Body of pancreas (tissue), 4 donors: Measurements from ENCODE around the gene RSL1D1.

ENCODE experiments used
- POLR2A ChIP-seq, 3 donors: fragments of 450-650 bp; IDR thresholded peaks; one replicate each; pipeline ENCODE4 v1.6.1; 2016; ENCODE audit warnings: antibody characterized with exemption in 3 of 3, mild to moderate bottlenecking in 2 of 3
- TF ChIP-seq, protein P1 (sequence below), 7 experiments: fragments of 450-650 bp in 4 of 7; fragments of 200-600 bp in 3 of 7; sonication (generic) in 3 of 7; IDR thresholded peaks; one replicate each; pipeline ENCODE4 v1.5.1; 2016 to 2019; ENCODE audit warnings: antibody characterized with exemption in 7 of 7

DNA sequence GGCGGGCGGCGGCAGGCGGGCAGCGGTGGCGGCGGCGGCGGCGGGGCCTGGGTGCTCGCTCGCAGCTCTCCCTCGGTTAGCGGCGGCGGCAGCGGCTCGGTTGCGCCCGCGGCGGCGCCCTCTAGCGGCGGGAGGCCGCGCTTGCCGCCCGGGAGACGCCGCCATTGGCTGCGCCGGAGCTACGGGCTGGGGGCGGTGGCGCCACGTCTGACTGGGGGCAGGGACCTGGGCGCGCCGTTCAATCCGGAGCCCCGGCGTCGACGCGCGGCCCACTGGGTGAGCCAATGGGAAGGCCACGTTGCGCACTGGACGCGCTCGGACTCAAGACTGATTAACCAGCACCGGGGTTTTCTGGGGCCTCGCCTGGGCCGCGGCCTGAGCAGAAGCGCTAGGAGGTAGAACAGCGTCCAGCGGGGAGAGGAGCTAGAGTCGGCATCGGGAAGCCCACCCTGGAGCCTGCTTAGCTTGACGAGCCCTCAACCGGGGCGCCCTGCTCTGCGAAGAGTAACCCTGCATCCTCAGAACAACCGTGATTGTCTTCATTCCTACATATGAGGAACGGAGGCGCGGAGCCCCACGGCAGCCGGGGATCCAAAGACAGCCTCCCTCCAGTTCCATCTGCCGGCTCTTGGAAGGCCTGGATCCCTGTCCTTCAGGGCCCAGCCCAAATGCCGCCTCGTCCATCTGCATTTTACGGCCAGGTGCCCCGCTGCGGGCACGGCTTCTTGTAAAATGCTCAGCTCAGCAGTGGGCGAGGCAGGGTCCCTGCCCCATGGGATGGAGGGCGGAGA lies 54.0 kb downstream of the RSL1D1 start, which contains the start of gene ZC3H7A:
- peak; percentile 97 to 99 (median 99) for TF ChIP-seq POLR2A (IDR thresholded peaks at IDR 0.05)
- TF ChIP-seq, protein P1, sequence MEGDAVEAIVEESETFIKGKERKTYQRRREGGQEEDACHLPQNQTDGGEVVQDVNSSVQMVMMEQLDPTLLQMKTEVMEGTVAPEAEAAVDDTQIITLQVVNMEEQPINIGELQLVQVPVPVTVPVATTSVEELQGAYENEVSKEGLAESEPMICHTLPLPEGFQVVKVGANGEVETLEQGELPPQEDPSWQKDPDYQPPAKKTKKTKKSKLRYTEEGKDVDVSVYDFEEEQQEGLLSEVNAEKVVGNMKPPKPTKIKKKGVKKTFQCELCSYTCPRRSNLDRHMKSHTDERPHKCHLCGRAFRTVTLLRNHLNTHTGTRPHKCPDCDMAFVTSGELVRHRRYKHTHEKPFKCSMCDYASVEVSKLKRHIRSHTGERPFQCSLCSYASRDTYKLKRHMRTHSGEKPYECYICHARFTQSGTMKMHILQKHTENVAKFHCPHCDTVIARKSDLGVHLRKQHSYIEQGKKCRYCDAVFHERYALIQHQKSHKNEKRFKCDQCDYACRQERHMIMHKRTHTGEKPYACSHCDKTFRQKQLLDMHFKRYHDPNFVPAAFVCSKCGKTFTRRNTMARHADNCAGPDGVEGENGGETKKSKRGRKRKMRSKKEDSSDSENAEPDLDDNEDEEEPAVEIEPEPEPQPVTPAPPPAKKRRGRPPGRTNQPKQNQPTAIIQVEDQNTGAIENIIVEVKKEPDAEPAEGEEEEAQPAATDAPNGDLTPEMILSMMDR (IDR thresholded peaks at IDR 0.05): peak; percentile 41 to 99 (median 94)
